ENCODE measurements around the gene CABP5.

CABP5 gene

GRCh38 chr19:48030073-48030472 is 13.8 kb downstream of the CABP5 start:
- TF ChIP-seq EZH2 (IDR thresholded peaks at IDR 0.05; ENCODE audit: borderline replicate concordance, low read length) (no peak), CTCF (IDR thresholded peaks at IDR 0.05; ENCODE audit: low read length) (no peak)
- Histone ChIP-seq H4K20me1 (ENCODE audit: insufficient read depth, low read length) (no peaks in the 10 kb centered on the region), H3K4me1 (ENCODE audit: insufficient read depth, low read length, severe bottlenecking) (no peaks in the 10 kb centered on the region), H3F3A (ENCODE audit: insufficient read depth, low read length) (no peaks in the 10 kb centered on the region), H2AFZ (ENCODE audit: low read length) (no peak overlapping the region), H3K4me3 (ENCODE audit: low read depth, low read length, poor library complexity, severe bottlenecking) (no peak overlapping the region), H3K79me2 (ENCODE audit: insufficient read depth, low read length) (no peaks in the 10 kb centered on the region), H3K27ac (ENCODE audit: low read depth, low read length, poor library complexity, severe bottlenecking) (no peak overlapping the region), H3K9me2 (ENCODE audit: low read depth, low read length) (no peaks in the 10 kb centered on the region), H3K36me3 (ENCODE audit: insufficient read depth, low read length) (no peaks in the 10 kb centered on the region), H3K4me2 (ENCODE audit: low read length) (no peak overlapping the region), H3K9ac (ENCODE audit: low read length) (no peak overlapping the region), H3K9me3 (ENCODE audit: low read length) (no peaks in the 10 kb centered on the region), H3K27me3 (ENCODE audit: insufficient read depth, low read length) (no peaks in the 10 kb centered on the region)

GRCh38 chr19:48029431-48029830 is 14.4 kb downstream of the CABP5 start:
- Histone ChIP-seq H3K79me2 (ENCODE audit: insufficient read depth, low read length) (no peaks in the 10 kb centered on the region), H3K4me2 (ENCODE audit: low read length) (no peak overlapping the region), H3K36me3 (ENCODE audit: insufficient read depth, low read length) (no peaks in the 10 kb centered on the region), H3F3A (ENCODE audit: insufficient read depth, low read length) (no peaks in the 10 kb centered on the region), H2AFZ (ENCODE audit: low read length) (no peak overlapping the region), H3K4me3 (ENCODE audit: low read depth, low read length, poor library complexity, severe bottlenecking) (no peak overlapping the region), H4K20me1 (ENCODE audit: insufficient read depth, low read length) (no peaks in the 10 kb centered on the region), H3K9me2 (ENCODE audit: low read depth, low read length) (no peaks in the 10 kb centered on the region), H3K27ac (ENCODE audit: low read depth, low read length, poor library complexity, severe bottlenecking) (no peak overlapping the region), H3K9me3 (ENCODE audit: low read length) (no peaks in the 10 kb centered on the region), H3K9ac (ENCODE audit: low read length) (no peak overlapping the region), H3K27me3 (ENCODE audit: insufficient read depth, low read length) (no peaks in the 10 kb centered on the region), H3K4me1 (ENCODE audit: insufficient read depth, low read length, severe bottlenecking) (no peaks in the 10 kb centered on the region)
- TF ChIP-seq EZH2 (IDR thresholded peaks at IDR 0.05; ENCODE audit: borderline replicate concordance, low read length) (no peak), CTCF (IDR thresholded peaks at IDR 0.05; ENCODE audit: low read length) (no peak)

GRCh38 chr19:48025480-48025879 is 18.4 kb downstream of the CABP5 start:
- TF ChIP-seq EZH2 (IDR thresholded peaks at IDR 0.05; ENCODE audit: borderline replicate concordance, low read length) (no peak), CTCF (IDR thresholded peaks at IDR 0.05; ENCODE audit: low read length) (no peak)
- Histone ChIP-seq H3K4me1 (ENCODE audit: insufficient read depth, low read length, severe bottlenecking) (no peaks in the 10 kb centered on the region), H3K4me2 (ENCODE audit: low read length) (no peak overlapping the region), H3K9me3 (ENCODE audit: low read length) (no peaks in the 10 kb centered on the region), H3K79me2 (ENCODE audit: insufficient read depth, low read length) (no peaks in the 10 kb centered on the region), H3K36me3 (ENCODE audit: insufficient read depth, low read length) (no peaks in the 10 kb centered on the region), H3F3A (ENCODE audit: insufficient read depth, low read length) (no peaks in the 10 kb centered on the region), H3K27ac (ENCODE audit: low read depth, low read length, poor library complexity, severe bottlenecking) (no peak overlapping the region), H3K4me3 (ENCODE audit: low read depth, low read length, poor library complexity, severe bottlenecking) (no peak overlapping the region), H4K20me1 (ENCODE audit: insufficient read depth, low read length) (no peaks in the 10 kb centered on the region), H2AFZ (ENCODE audit: low read length) (no peak overlapping the region), H3K27me3 (ENCODE audit: insufficient read depth, low read length) (no peaks in the 10 kb centered on the region), H3K9me2 (ENCODE audit: low read depth, low read length) (no peaks in the 10 kb centered on the region), H3K9ac (ENCODE audit: low read length) (no peak overlapping the region)
